ENCODE measurements around the gene CDK7.

Gene CDK7

DNA sequence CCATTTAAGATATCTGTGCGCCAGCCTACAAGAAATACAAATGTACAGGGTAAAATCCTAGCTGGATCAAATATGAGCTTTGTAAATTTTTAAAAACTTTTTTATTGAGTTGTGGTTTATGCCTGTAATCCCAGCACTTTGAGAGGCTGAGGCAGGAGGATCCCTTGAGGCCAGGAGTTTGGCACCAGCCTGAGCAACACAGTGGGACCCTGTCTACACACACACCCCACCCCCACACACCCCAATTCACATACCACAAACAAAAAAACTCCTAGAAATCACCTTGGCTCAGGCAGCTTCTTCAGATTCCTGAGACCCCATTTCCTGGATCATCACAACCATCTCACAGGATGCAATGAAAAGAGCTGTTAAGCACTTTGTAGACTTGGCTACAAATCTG, 46.4 kb downstream of the CDK7 start:
- Histone ChIP-seq H3K9me2 (replicated peaks; ENCODE audit: insufficient read depth, low read length) (no peaks in the 10 kb centered on the region), H3K27me3 (replicated peaks; ENCODE audit: insufficient read depth, low read length) (no peaks in the 10 kb centered on the region), H3K9me3 (replicated peaks; ENCODE audit: insufficient read depth, low read length) (no peaks in the 10 kb centered on the region), H3K79me2 (ENCODE audit: low read length) (no peaks in the 10 kb centered on the region), H3K4me2 (ENCODE audit: low read depth, low read length) (no peak overlapping the region), H3F3A (ENCODE audit: insufficient read depth, low read length) (no peaks in the 10 kb centered on the region), H3K36me3 (replicated peaks; ENCODE audit: insufficient read depth, low read length) (no peaks in the 10 kb centered on the region), H3K4me1 (ENCODE audit: low read length) (no peaks in the 10 kb centered on the region), H2AFZ (ENCODE audit: low read length) (no peak overlapping the region), H3K27ac (ENCODE audit: low read length) (no peak overlapping the region), H3K4me3 (ENCODE audit: low read length) (no peak overlapping the region), H4K20me1 (ENCODE audit: insufficient read depth, low read length) (no peaks in the 10 kb centered on the region), H3K9ac (ENCODE audit: low read length) (no peak overlapping the region)
- TF ChIP-seq, protein P1, sequence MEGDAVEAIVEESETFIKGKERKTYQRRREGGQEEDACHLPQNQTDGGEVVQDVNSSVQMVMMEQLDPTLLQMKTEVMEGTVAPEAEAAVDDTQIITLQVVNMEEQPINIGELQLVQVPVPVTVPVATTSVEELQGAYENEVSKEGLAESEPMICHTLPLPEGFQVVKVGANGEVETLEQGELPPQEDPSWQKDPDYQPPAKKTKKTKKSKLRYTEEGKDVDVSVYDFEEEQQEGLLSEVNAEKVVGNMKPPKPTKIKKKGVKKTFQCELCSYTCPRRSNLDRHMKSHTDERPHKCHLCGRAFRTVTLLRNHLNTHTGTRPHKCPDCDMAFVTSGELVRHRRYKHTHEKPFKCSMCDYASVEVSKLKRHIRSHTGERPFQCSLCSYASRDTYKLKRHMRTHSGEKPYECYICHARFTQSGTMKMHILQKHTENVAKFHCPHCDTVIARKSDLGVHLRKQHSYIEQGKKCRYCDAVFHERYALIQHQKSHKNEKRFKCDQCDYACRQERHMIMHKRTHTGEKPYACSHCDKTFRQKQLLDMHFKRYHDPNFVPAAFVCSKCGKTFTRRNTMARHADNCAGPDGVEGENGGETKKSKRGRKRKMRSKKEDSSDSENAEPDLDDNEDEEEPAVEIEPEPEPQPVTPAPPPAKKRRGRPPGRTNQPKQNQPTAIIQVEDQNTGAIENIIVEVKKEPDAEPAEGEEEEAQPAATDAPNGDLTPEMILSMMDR (IDR thresholded peaks at IDR 0.05; ENCODE audit: low read length), result no peak
- TF ChIP-seq EZH2phosphoT487 (IDR thresholded peaks at IDR 0.05; ENCODE audit: low read length), result no peak
- no peak for TF ChIP-seq EZH2 (optimal IDR thresholded peaks at IDR 0.05; ENCODE audit: low read depth, low read length)
- no peak for DNase-seq

DNA sequence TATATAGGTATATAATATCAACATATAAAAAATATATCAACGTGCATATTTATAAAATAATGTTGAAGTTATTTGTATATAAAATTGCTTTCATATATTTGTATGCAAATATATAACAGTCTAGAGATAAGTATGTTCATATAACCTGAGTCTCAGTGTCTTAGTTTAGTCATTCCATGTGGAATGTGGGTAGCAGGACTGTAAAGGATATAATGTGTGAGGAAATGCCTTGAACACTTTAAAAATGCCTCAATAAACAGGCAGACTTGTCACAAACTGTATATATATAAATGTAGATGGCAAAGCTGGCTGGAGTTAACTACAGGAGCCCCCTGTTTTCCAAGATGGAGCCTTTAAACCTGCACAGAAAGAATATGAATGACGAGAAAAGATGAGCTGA, 49.5 kb downstream of the CDK7 start:
- no peaks in the 10 kb centered on the region for H3K27me3 ChIP-seq (replicated peaks; ENCODE audit: insufficient read depth, low read length)
- no peak overlapping the region for H3K9ac ChIP-seq (ENCODE audit: low read length)
- H3K27ac ChIP-seq (ENCODE audit: low read length), result no peak overlapping the region
- no peak for DNase-seq
- H3K4me1 ChIP-seq (ENCODE audit: low read length), result no peaks in the 10 kb centered on the region
- TF ChIP-seq, protein P1 (IDR thresholded peaks at IDR 0.05; ENCODE audit: low read length), result no peak
- TF ChIP-seq EZH2 (optimal IDR thresholded peaks at IDR 0.05; ENCODE audit: low read depth, low read length), result no peak
- no peak for TF ChIP-seq EZH2phosphoT487 (IDR thresholded peaks at IDR 0.05; ENCODE audit: low read length)
- H3K36me3 ChIP-seq (replicated peaks; ENCODE audit: insufficient read depth, low read length), result no peaks in the 10 kb centered on the region
- H3K79me2 ChIP-seq (ENCODE audit: low read length), result no peaks in the 10 kb centered on the region
- no peaks in the 10 kb centered on the region for H3K9me2 ChIP-seq (replicated peaks; ENCODE audit: insufficient read depth, low read length)
- H2AFZ ChIP-seq (ENCODE audit: low read length), result no peak overlapping the region
- H3K9me3 ChIP-seq (replicated peaks; ENCODE audit: insufficient read depth, low read length), result no peaks in the 10 kb centered on the region
- no peaks in the 10 kb centered on the region for H3F3A ChIP-seq (ENCODE audit: insufficient read depth, low read length)
- H3K4me2 ChIP-seq (ENCODE audit: low read depth, low read length), result no peak overlapping the region
- no peaks in the 10 kb centered on the region for H4K20me1 ChIP-seq (ENCODE audit: insufficient read depth, low read length)
- no peak overlapping the region for H3K4me3 ChIP-seq (ENCODE audit: low read length)

- no peak overlapping the region for H3K9ac ChIP-seq (ENCODE audit: low read length)
- H3F3A ChIP-seq (ENCODE audit: insufficient read depth, low read length), result no peaks in the 10 kb centered on the region
- no peaks in the 10 kb centered on the region for H3K36me3 ChIP-seq (replicated peaks; ENCODE audit: insufficient read depth, low read length)
- H3K4me2 ChIP-seq (ENCODE audit: low read depth, low read length), result no peak overlapping the region
- no peaks in the 10 kb centered on the region for H3K9me3 ChIP-seq (replicated peaks; ENCODE audit: insufficient read depth, low read length)
- H3K4me3 ChIP-seq (ENCODE audit: low read length), result no peak overlapping the region
- H3K27ac ChIP-seq (ENCODE audit: low read length), result no peak overlapping the region
- H3K4me1 ChIP-seq (ENCODE audit: low read length), result no peaks in the 10 kb centered on the region
- DNase-seq, result no peak
- H3K79me2 ChIP-seq (ENCODE audit: low read length), result no peaks in the 10 kb centered on the region
- no peak overlapping the region for H2AFZ ChIP-seq (ENCODE audit: low read length)
- no peaks in the 10 kb centered on the region for H3K27me3 ChIP-seq (replicated peaks; ENCODE audit: insufficient read depth, low read length)
- H3K9me2 ChIP-seq (replicated peaks; ENCODE audit: insufficient read depth, low read length), result no peaks in the 10 kb centered on the region
- H4K20me1 ChIP-seq (ENCODE audit: insufficient read depth, low read length), result no peaks in the 10 kb centered on the region
- no peak for TF ChIP-seq EZH2phosphoT487 (IDR thresholded peaks at IDR 0.05; ENCODE audit: low read length)
- TF ChIP-seq, protein P1 (IDR thresholded peaks at IDR 0.05; ENCODE audit: low read length), result no peak
- no peak for TF ChIP-seq EZH2 (optimal IDR thresholded peaks at IDR 0.05; ENCODE audit: low read depth, low read length)
These were observed 50.9 kb downstream of the CDK7 start for GRCh38 chr5:69285448-69286116.
